Stimulated activated CD8-positive, alpha-beta memory T cell treated with anti-CD3 and anti-CD28 coated beads, Interleukin-7, amount 100 ng/mL, for 24 hours (primary cell): ENCODE results near the gene SFN.
A peak's percentile ranks its signal among the peaks of the same experiment; 100 is the strongest.
"Not testable (repeated sequence)": the region's sequence is repeated elsewhere in the genome, so short reads cannot be mapped to it uniquely, and the experiment has no call there.

Source experiments
- DNase-seq: peaks from one replicate; pipeline ENCODE4 v3.0.0-alpha.2; 2020; ENCODE audit warnings: low read depth

SFN gene

DNA sequence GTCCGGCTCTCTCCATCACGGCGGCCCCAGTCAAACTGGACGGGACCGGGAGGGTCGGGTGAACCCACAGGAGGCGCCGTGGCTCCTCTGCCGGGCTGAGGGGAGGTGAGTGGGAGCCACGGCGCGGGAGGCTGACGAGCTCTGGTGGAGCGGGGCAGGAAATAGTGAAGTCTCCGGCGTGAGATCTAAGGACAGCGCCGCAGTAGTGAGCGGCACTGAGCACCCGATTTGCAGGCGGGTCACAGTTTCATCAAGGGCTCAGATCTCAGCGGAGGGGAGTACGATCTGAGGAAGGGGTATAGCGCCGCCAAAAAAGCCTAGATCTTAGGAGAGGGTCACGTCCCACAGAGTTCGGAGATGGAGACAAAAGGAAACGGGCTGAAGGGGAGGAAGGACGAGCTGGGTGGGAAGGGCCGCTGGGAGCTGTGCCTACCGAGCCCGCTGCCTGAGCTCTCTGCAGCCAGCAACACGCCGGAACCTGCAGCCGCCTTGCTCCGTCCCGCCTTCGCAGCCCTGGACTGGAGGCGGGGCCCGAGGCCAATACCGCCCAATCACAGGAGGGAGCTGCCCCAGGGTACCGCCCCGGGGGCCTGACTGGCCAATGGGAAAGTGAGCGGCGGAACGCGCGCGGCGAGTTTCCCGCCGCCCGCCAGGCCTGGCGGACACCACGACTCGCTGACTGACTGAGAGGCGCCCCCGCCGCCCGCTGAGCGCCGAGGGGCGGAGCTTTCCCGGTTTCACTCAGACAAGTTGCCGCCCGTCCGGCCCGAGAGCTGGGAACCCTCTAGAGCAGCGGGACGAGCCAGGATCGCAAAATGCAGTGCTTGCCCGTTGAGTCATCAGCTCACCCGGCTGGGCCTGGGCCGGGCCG lies 1.9 kb downstream of the SFN start:
- DNase-seq: peak; percentile 87

DNA sequence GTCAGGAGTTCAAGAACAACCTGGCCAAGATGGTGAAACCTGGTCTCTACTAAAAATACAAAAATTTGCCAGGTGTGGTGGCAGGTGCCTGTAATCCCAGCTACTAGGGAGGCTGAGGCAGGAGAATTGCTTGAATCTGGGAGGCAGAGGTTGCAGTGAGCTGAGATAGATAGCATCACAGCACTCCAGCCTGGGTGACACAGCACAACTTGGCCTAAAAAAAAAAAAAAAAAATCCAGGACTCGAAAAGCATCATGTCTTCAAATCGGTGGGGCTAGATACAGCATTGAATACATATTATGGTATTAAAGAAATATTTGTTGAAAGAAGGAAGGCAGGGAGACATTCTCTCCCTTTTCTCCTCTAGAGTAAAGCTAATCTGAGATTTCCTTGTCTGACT lies 10.1 kb downstream of the SFN start:
- not testable (repeated sequence) for DNase-seq

DNA sequence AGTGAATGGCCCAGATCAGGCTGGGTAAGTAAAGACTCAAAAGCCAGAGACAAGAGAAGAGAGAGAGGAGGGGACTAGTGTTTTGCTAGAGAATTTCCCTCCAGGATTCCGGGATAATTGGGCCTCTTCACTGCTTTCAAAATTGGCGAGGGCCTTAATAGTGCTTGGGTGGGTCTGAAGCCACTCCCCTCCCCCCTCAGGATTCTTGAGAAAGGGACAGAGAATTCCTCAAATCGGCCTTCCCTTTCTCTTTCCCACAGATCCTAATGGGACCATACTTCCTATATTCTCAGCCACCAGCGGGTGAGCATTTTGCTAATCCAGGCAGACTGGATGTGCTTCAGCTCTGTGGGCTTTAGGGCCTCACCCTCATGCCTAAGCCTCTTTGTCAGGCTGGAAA lies 11.9 kb downstream of the SFN start:
- DNase-seq: no peak

DNA sequence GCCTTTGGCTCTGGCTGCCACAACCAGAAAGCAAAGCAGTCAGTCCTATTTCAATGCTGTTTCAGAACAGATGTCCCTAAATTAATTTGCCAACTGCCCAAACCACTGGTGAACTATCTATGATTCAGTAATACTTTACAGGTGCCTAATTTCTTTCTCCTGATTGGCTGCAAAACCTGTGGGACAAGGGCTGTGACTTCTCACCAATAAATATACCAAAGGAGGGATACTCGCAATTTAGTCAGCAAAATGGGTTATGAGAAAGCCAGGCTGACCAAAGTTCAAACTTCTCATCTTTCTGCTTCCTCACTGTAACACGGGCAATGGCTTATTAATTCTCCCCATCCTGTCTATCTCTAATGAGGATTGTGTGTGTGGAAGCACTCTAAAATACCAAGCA lies 14.4 kb downstream of the SFN start:
- DNase-seq: no peak

DNA sequence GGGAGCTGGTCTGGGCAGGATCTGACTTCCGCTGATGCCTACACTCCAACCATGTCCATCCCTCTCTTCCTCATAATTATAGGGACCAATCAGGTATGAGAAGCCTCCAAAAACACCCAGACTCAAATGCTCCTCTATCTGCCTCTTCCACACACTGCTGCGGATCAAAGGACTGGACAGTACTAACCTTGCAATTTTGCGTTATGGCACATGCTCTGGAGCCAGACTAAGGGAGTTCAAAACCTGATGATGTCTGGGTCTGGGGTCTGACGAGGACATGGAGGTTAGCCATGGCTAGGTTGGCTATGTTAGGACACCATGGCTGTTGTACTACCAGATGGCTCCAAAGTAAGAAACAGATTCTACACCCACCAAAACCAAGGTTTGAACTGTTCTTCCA lies 16.8 kb downstream of the SFN start:
- no peak for DNase-seq

DNA sequence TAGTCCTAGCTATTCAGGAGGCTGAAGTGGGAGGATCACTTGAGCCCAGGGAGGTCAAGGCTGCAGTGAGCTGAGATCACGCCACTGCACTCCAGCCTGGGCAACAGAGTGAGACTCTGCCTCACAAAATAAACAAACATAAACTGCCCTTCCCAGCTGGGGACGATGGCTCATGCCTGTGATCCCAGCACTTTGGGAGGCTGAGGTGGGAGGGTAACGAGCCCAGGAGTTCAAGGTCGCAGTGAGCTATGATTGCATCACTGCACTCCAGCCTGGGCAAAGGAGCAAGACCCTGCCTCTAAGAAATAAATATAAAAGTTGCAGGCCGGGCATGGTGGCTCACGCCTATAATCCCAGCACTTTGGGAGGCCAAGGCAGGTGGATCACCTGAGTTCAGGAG lies 18.7 kb downstream of the SFN start:
- not testable (repeated sequence) for DNase-seq

DNA sequence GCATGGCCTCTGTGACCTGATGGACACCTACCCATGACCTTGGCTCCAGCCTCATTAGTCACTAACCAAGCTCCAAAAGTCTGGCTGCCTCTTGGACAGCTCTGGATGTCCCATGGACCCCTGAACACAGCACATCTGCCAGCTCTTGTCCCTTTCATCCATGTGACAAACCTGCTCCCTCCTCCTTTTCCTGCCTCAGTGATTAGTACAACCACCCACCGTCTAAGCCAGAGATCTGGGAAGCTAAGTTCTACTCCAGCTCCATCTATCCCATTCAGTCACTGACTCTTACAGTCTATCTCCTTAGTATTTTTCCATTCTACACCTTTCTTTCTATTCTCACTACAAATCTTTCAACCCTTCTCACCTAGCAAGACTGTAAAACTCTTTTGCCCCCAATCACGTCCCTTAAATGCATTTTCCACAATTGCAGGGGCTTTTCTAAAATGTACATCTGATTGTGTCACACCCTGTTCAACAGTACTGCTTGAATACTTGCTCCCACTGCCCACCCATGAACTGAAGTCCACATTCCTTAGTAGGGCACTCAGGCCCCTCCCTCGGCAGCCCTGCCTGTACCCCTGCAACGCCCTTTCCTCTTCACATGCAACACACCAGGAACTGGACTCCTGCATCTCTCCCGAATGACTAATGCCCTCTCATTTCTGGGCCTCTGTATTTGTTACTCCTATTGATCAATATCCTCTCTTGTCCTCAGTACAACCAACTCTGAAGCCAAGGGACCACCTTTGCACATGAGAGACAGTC lies 19.9 kb downstream of the SFN start:
- DNase-seq: no peak

DNA sequence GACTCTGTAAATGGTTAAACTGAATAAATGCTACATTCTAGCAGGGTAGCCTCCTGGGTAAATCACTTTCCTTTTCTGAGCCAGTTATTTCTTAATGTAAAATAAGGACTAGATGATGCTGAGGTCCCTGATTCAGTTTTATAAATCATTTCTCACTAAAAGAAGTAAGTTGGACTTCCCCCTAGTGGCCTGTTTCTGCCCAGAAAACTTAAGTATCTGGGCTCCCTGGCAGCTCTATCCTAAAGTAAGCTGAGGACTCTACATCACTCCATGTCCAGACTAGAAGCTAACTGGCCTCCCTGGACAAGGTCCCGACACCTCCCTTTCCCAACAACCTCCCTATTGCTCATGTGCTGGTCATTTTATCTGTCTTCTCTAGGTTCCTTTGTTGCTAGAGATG lies 24.2 kb downstream of the SFN start:
- no peak for DNase-seq

DNA sequence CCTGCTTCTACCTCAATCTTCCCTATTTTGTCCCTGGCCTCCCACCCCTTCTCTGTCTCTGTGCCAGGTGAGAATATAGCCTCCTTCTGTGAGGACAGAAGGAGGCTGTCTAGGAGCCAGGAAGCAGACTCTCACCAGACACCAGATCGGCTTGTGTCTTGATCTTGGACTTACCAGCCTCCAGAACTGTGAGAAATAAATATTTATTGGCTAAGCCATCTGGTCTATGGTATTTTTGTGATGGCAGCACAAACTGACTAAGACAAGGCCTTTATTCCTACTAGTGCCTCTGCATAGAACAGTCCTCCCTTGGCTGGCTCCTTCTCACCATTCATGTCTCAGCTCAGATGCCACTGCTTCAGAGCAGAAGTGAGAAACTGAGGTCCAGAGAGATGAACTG lies 25.3 kb downstream of the SFN start:
- no peak for DNase-seq

DNA sequence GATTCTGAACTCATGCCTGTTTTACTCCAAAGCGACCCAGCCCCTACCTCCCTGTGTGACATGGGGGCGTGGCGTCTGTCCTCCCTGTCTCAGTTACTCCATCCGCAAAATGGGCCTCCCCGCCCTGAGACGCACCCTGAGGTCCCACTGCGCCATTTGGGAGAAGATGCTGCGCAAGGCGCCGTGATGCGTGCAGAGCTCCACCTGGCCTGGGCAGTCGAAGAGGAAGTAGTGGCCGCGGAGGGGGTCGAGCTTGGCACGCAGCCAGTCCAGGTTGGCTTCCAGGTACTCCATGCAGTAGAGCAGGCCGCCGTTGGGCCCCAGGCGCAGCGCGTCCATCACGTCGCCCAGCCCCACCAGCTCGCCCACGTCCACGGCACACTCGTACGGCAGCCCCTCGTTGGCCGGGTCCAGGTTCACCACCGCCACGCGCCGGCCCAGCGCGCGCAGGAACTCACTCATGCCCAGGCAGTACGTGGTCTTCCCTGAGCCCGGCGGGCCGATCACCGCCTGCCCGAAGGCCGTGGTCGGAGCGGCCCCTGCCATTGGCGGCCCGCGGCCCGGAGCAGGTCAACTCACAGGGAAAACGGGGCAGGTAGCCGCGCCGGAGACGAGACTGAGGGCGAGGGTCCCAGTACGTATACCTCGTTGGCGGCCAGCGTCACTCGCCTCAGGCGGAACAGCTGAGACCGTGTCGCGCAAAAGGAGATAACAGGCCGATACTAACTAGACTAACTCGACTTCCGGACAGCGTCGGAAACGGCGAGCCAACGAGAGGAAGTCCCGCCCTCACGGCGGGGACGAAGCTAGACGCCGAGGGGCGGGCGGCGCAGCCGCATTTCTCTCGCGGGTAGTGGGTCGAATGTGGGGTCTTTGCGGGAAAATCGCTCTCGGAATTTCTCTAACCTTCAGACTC lies 26.9 kb downstream of the SFN start, which contains the start of gene GPN2:
TSS of gene GPN2 (minus strand) at position 733 of the 916 bp plus-strand sequence. CDS start at position 546, 187 bp downstream.
- DNase-seq: peak; percentile 60

DNA sequence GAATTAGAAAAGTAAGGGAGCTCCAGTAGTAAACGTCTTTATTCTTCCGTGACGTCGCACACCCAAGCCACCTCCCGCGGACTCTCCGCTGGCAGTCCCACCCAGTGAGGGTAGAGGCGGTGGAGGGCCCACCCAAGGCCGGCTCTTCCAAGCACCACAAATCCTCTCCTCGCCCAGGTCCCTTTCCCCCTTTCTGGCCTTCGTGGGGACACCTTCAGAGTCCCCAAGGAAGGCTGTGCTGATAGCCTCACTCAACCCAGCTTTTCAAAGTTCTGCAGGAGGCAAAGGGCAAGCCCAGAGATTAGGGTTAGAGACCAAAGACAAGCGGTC lies 27.5 kb downstream of the SFN start:
- no peak for DNase-seq

DNA sequence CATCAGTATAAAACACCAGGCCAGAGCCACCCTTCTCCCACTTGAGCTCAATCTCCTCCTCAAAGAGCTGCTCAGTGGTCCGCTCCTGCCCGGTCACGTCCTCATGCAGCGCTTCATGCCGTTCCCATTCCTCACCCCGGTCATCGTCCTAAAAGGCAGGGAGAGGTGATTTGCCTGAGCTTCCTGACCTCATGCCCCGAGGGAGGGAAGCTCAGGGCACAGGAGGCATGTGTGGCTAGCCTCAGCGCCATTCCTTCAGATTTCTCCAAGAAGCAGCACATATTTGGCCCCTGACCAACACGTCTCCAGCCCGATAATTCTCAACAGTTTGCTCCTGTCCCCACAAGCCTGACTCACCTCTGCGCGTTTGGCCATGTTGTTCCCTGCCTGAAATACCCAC lies 31.3 kb downstream of the SFN start:
- no peak for DNase-seq

DNA sequence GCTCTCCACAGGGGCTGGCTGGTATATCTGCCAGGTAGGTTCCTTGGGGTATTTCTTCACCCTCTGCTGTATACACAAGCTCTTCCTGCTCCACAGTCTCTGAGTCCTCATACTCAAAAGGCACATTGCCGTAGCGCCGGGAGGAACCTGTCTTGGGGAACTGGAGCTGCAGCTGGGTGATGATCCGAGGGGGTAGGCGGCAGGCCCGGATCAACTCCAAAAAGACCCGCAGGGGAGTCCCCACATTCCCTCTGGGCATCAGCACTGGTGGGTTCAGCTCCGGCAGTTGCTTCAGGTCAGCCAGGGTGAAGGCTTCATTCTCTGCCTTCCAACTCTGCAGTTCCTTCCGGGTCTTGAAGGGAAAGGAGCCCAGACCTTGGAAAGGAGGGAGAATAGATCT lies 34.4 kb downstream of the SFN start:
- DNase-seq: no peak

DNA sequence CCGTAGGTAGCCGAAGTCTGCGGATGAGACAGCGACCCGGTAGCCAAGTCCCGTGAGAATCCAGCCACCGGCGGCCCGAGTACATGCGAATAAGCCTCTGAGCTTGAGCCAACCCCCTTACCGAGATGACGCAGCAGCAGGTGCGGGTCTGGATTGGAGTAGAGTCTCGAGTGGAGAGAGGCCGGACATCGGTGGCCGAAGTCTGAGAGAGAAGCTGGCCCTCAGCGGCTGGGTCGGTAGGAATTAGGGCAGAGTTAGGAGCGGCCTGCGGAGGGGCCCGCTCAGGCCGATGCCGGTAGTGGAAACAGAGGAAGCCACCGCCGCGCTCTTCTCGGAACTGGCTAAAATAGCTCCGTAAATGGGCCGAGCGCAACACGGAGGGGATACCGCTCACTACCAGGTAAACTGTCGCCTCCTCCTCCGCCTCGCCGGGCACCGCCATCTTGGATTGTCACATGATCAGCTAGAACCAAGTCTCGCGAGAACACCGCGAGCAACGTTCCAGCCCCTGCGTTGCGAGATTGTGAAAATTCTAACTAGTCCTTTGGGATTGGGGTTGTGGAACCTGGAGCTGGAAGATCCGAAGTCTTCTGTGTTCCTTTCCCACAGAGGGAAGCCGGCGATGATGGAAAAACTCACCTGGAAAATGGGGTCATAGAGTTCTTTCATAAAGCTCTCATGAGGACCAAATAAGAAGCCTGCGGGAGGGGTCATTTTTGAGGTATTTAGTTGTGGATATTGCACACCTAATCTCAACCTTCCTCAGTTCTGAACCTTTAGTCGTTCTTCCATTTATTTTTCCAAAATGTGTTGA lies 37.3 kb downstream of the SFN start, which contains the start of gene GPATCH3:
TSS of gene GPATCH3 (minus strand) at position 467 of the 814 bp plus-strand sequence. CDS start at position 442, 25 bp downstream.
- DNase-seq: peak; percentile 70

DNA sequence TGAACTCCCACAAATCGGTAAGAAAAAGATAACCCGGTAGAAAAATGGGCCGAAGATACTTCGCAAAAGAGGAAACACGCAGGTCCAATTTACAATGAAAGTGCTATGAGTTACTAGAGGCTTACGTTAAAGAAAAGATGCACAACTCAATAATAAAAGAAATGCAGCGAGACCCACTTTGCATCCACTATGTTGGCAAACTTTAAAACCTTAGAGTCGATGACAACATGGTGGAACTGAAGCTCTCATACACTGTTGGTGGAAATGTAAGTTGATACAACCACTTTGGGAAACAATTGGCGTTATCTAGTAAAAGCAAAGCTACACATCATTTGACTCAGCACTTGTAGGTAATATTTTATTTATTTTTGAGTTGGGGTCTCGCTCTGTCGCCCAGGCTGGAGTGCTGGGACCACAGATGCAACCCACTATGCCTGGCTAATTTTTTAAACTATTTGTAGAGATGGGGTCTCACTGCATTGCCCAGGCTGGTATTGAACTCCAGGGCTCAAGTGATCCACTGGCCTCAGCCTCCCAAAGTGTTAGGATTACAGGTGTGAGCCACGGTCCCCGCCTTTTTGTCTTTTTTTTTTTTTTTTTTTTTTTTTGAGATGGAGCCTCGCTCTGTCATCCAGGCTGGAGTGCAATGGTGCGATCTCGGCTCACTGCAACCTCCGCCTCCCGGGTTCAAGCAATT lies 38.0 kb downstream of the SFN start:
- DNase-seq: no peak

DNA sequence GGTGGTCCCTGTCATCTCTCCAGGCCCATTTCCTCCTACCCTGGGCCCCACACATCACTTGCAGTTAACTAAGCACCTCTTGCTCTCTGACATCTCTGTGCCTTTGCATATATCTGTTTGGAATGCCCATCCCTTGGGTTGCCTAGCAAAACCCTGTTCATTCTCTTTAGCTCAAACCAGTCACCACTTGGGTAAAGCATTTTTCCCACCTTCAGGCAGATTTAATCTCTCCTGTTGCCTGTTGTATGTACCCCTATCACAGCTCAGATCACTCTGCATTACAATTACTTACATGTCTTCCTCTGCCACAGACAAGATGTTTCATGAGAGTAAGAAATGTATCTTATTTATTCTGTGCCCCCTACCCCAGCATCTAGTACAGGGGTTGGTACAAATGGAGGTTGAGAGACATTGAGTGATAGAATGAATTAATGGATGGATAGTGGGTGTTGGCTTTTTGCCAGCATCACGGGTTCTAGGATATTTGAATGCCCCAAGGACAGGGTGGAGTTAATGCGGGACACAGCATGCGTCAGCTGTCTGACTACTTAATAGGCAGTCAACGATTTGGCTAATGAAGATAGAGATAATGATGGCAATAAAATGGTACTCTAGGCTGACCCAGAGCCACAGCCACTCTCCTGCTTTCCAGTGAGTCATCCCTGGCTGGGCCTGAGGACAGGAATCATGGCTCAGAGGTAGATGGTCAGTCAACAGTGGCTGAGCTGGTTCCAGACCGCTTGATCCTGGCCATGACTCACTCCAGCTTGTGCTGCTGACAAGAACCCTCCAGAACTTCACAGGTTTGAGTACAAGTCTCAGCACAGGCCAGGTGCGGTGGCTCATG lies 44.3 kb downstream of the SFN start:
- DNase-seq: no peak

DNA sequence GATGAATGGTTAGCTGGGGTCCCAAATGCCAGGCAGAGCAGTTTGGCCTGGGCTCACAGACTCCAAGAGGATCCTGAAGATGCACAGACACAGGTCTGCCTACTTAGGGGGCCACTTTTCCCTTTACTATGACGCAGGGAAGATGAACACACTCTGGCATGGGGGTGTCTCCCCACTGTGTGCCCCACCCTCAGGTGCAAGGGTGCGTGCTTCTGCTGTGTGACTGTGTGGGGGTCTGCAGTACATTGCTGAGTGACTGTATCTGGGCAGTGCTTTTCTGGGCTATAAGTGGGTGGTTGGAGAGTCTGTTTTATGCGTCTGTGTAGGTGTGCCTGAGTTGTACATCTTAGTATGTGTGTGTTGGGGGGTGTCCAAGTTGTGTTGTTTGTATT lies 47.0 kb downstream of the SFN start:
- no peak for DNase-seq

DNA sequence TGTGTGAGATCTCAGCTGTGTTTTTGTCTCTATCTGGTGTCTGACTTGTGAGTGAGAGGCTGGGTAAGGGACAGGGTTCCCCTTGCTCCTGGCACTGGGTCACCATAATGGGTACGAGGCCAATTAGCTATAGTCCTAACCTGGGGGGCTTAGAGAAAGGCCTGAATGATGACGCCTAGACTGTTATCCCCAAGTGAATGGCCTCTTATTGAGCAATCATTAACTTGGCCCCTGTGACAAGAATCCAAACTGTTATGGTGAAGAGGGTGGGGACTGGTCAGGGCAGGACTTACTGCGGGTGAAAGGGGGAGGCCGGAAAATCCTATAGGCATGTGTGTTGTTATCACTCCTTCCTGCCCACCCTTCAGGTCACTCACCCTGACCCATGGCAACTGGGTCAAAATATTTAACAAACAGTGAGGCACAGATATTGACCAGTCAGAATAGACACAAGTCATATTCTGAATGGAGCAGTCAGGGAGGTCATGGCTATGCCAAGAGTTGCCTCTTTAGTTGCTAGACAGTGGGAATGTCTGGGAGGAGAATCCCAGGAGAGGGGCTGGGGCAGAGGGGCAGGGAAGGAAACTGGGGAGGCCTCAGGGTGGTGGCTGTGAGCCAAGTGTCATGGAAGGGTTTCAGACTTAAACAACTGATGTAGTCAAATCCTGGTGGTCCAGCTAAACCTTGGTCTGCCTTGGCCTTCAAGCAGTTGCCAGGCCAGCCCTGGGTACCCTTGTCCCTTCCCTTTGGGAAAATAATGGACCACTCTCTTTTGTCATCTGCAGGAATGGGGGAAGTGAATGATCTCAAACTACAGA lies 47.6 kb downstream of the SFN start:
- no peak for DNase-seq
